ENCODE measurements around the gene PRM1. TPM values are rescaled to one million over a fixed set of nuclear protein-coding genes. Genes with fewer than 3 reads are reported as not detected.

PRM1 gene
- total and polyA plus RNA-seq, 2 of the 13 experiments (the other 11 are each of a cell fraction or from before 2014, with no cell fraction given) = not detected

DNA sequence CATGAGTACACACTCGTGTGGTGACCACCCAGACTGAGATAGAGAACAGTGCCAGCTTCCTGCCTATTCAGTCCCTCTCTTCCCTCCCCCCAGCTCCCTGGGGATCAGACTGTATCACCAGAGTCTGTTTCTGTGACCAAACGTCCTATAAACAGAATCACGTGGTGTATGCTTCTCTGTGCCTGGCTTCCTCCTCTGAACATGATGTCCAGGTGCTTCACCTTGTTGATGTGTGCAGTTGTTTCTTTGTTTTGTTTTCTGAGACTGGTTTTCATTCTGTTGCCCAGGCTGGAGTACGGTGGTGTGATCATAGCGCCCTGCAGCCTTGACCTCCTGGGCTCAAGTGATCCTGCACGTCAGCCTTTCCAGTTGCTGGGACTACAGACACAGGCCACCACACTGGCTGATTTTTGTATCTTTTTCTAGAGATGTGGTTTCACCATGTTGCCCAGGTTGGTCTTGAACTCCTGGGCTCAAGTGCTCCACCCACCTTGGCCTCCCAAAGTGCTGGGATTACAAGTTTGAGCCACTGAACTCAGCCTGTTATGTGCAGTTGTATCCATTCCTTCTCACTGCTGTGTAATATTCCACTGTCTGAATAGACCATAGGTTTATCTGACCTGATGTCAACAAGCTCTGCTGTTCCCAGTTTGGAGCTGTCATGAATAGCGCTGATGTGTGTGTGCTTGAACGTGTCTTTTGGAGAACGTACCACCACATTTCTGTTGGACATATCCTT lies 28.9 kb upstream of the PRM1 start (continued):
- TF ChIP-seq, protein P1, sequence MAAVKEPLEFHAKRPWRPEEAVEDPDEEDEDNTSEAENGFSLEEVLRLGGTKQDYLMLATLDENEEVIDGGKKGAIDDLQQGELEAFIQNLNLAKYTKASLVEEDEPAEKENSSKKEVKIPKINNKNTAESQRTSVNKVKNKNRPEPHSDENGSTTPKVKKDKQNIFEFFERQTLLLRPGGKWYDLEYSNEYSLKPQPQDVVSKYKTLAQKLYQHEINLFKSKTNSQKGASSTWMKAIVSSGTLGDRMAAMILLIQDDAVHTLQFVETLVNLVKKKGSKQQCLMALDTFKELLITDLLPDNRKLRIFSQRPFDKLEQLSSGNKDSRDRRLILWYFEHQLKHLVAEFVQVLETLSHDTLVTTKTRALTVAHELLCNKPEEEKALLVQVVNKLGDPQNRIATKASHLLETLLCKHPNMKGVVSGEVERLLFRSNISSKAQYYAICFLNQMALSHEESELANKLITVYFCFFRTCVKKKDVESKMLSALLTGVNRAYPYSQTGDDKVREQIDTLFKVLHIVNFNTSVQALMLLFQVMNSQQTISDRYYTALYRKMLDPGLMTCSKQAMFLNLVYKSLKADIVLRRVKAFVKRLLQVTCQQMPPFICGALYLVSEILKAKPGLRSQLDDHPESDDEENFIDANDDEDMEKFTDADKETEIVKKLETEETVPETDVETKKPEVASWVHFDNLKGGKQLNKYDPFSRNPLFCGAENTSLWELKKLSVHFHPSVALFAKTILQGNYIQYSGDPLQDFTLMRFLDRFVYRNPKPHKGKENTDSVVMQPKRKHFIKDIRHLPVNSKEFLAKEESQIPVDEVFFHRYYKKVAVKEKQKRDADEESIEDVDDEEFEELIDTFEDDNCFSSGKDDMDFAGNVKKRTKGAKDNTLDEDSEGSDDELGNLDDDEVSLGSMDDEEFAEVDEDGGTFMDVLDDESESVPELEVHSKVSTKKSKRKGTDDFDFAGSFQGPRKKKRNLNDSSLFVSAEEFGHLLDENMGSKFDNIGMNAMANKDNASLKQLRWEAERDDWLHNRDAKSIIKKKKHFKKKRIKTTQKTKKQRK (IDR thresholded peaks at IDR 0.05; ENCODE audit: low read length) = no peak
- TF ChIP-seq SATB2 (CRISPR knock-in tag; IDR thresholded peaks at IDR 0.05) = no peak
- TF ChIP-seq, protein P2, sequence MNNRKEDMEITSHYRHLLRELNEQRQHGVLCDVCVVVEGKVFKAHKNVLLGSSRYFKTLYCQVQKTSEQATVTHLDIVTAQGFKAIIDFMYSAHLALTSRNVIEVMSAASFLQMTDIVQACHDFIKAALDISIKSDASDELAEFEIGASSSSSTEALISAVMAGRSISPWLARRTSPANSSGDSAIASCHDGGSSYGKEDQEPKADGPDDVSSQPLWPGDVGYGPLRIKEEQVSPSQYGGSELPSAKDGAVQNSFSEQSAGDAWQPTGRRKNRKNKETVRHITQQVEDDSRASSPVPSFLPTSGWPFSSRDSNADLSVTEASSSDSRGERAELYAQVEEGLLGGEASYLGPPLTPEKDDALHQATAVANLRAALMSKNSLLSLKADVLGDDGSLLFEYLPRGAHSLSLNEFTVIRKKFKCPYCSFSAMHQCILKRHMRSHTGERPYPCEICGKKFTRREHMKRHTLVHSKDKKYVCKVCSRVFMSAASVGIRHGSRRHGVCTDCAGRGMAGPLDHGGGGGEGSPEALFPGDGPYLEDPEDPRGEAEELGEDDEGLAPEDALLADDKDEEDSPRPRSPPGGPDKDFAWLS (CRISPR knock-in tag; IDR thresholded peaks at IDR 0.05; ENCODE audit: borderline replicate concordance) = no peak
- TF ChIP-seq ZBTB7A (CRISPR knock-in tag; IDR thresholded peaks at IDR 0.05) = peak; percentile 77; the same call in 1 of the 2 replicates
- TF ChIP-seq, protein P3, sequence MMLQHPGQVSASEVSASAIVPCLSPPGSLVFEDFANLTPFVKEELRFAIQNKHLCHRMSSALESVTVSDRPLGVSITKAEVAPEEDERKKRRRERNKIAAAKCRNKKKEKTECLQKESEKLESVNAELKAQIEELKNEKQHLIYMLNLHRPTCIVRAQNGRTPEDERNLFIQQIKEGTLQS (CRISPR knock-in tag; IDR thresholded peaks at IDR 0.05) = peak; percentile 7; the same call in 1 of the 2 replicates
- 0 out of 2 replicates have a peak, but pooled peaks have one; percentile 74 for TF ChIP-seq SAFB2 (CRISPR knock-in tag; IDR thresholded peaks at IDR 0.05; ENCODE audit: borderline replicate concordance, low read depth)
- no peak for TF ChIP-seq NBN (conservative IDR thresholded peaks at IDR 0.05)
- TF ChIP-seq ZNF737 (CRISPR knock-in tag; IDR thresholded peaks at IDR 0.05; ENCODE audit: borderline replicate concordance) = no peak
- TF ChIP-seq, protein P4, sequence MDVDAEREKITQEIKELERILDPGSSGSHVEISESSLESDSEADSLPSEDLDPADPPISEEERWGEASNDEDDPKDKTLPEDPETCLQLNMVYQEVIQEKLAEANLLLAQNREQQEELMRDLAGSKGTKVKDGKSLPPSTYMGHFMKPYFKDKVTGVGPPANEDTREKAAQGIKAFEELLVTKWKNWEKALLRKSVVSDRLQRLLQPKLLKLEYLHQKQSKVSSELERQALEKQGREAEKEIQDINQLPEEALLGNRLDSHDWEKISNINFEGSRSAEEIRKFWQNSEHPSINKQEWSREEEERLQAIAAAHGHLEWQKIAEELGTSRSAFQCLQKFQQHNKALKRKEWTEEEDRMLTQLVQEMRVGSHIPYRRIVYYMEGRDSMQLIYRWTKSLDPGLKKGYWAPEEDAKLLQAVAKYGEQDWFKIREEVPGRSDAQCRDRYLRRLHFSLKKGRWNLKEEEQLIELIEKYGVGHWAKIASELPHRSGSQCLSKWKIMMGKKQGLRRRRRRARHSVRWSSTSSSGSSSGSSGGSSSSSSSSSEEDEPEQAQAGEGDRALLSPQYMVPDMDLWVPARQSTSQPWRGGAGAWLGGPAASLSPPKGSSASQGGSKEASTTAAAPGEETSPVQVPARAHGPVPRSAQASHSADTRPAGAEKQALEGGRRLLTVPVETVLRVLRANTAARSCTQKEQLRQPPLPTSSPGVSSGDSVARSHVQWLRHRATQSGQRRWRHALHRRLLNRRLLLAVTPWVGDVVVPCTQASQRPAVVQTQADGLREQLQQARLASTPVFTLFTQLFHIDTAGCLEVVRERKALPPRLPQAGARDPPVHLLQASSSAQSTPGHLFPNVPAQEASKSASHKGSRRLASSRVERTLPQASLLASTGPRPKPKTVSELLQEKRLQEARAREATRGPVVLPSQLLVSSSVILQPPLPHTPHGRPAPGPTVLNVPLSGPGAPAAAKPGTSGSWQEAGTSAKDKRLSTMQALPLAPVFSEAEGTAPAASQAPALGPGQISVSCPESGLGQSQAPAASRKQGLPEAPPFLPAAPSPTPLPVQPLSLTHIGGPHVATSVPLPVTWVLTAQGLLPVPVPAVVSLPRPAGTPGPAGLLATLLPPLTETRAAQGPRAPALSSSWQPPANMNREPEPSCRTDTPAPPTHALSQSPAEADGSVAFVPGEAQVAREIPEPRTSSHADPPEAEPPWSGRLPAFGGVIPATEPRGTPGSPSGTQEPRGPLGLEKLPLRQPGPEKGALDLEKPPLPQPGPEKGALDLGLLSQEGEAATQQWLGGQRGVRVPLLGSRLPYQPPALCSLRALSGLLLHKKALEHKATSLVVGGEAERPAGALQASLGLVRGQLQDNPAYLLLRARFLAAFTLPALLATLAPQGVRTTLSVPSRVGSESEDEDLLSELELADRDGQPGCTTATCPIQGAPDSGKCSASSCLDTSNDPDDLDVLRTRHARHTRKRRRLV (CRISPR knock-in tag; IDR thresholded peaks at IDR 0.05) = no peak
- TF ChIP-seq, protein P5, sequence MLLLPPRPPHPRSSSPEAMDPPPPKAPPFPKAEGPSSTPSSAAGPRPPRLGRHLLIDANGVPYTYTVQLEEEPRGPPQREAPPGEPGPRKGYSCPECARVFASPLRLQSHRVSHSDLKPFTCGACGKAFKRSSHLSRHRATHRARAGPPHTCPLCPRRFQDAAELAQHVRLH (CRISPR knock-in tag; IDR thresholded peaks at IDR 0.05; ENCODE audit: borderline replicate concordance, low read depth) = no peak; the same call in 1 of the 2 replicates
- no peak for TF ChIP-seq ZNF619 (CRISPR knock-in tag; IDR thresholded peaks at IDR 0.05)
- TF ChIP-seq FOSL1 (CRISPR knock-in tag; IDR thresholded peaks at IDR 0.05; ENCODE audit: borderline replicate concordance) = no peak
- TF ChIP-seq ETV5 (CRISPR knock-in tag; IDR thresholded peaks at IDR 0.05; ENCODE audit: borderline replicate concordance) = peak; percentile 68; the same call in 1 of the 2 replicates
- TF ChIP-seq CBX2 (IDR thresholded peaks at IDR 0.05; ENCODE audit: low read depth, low read length) = no peak
- peak; percentile 82; the same call in 1 of the 2 replicates for TF ChIP-seq CBX2 (CRISPR knock-in tag; IDR thresholded peaks at IDR 0.05; ENCODE audit: low read depth)
- peak; percentile 99 for TF ChIP-seq FOXK2 (IDR thresholded peaks at IDR 0.05)
